NT2/D1 (cell line): Measurements from ENCODE around the gene MITF.

Experiments used
- DNase-seq: peaks from one replicate; pipeline ENCODE4 v3.0.0-alpha.2; 2011; ENCODE audit warnings: low read depth, low spot score
- H3K27me3 ChIP-seq: 2 replicates; pipeline ENCODE4 v1.6.0; 2011; ENCODE audit warnings: mild to moderate bottlenecking; ENCODE audit not compliant: insufficient read length, insufficient read depth
- H3K36me3 ChIP-seq: 2 replicates; pipeline ENCODE4 v1.6.1; 2011; ENCODE audit warnings: mild to moderate bottlenecking, low read length, mixed read lengths; ENCODE audit not compliant: insufficient read depth, insufficient read length
- H3K4me1 ChIP-seq: 2 replicates; pipeline ENCODE4 v1.5.1; 2011; ENCODE audit not compliant: insufficient read depth, insufficient read length
- H3K4me3 ChIP-seq: 2 replicates; pipeline ENCODE4 v1.5.1; 2011; ENCODE audit warnings: low read depth; ENCODE audit not compliant: insufficient read length
- H3K9ac ChIP-seq: 2 replicates; pipeline ENCODE4 v1.6.0; 2011; ENCODE audit warnings: low read depth; ENCODE audit not compliant: insufficient read length
- H3K9me3 ChIP-seq: 2 replicates; pipeline ENCODE4 v1.5.1; 2011; ENCODE audit warnings: mild to moderate bottlenecking, low read length; ENCODE audit not compliant: insufficient read depth
- SUZ12 ChIP-seq: IDR thresholded peaks from 2 replicates; pipeline ENCODE4 v1.6.1; 2011; ENCODE audit not compliant: insufficient read length, insufficient read depth; ENCODE audit errors: extremely low read depth
- YY1 ChIP-seq: IDR thresholded peaks from 2 replicates; pipeline ENCODE4 v1.6.1; 2011; ENCODE audit not compliant: insufficient read length, insufficient read depth
- ZNF274 ChIP-seq: IDR thresholded peaks from 2 replicates; pipeline ENCODE4 v1.6.1; 2011; ENCODE audit warnings: mild to moderate bottlenecking, low read depth, low read length

The MITF gene

DNA sequence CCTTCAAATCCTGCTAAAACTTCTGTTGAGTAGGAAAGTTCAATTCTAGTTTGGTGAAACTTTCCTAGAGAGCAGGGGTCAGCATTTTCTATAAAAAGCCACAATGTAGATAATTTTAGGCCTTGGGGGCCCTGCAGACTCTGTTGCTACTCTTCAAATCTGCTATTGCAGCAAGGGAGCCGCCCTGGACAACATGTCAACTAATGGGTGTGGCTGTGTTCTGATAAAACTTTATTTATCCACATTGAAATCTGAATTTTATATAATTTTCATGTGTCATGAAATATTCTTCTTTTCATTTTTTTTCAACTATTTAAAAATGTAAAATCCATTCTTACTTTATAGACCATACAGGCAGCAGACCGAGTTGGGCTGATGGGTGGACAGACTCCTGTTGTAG, 192.8 kb downstream of the MITF start:
- TF ChIP-seq YY1: no peak
- no peak for TF ChIP-seq ZNF274
- no peaks in the 10 kb centered on the region for H3K4me1 ChIP-seq
- no peaks in the 10 kb centered on the region for H3K36me3 ChIP-seq
- DNase-seq: no peak
- H3K9ac ChIP-seq: no peak overlapping the region
- H3K27me3 ChIP-seq: no peaks in the 10 kb centered on the region
- no peaks in the 10 kb centered on the region for H3K9me3 ChIP-seq
- no peak overlapping the region for H3K4me3 ChIP-seq

DNA sequence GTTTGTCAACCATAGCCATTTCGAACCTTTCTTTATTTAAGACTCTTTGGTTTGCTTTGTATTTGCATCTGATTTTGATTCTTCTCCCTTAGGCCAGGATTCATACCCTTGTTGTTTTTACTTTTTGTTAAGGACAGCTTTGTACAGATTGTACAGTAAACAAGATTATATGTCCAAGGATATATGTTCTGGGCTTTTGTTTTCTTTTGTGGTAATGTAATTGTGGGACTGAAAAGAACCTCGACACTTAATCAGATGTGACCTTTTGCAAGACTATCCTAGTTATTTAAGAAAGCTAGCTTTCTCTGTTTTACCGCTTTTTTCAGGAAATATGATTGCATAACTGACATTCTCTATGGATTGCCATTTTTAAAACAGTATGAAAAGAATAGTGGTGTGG, 193.2 kb downstream of the MITF start:
- H3K27me3 ChIP-seq: no peaks in the 10 kb centered on the region

DNA sequence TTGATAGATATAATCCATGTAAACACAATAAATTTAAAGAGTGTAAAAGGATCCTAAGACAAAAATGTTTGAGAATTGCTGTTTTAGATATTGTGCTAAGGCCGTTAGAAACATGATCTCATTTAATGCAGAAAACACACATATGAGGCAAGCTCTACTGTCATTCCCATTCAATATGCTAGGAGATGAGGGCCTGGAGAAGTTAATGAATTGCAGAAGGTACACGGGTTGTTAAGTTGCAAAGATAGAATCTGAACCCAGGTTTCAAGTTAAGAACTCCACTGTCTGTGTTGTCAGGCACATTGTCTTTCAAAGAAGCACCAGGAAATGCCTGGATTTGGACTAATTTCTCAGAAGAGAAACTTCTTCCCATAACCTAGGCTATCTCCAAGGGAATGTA, 195.1 kb downstream of the MITF start:
- no peak for TF ChIP-seq YY1
- TF ChIP-seq SUZ12: no peak
- TF ChIP-seq ZNF274: no peak
- DNase-seq: no peak

More for the DNA sequence above, 193.2 kb downstream of the MITF start:
- no peak overlapping the region for H3K9ac ChIP-seq
- no peak for DNase-seq
- H3K9me3 ChIP-seq: no peaks in the 10 kb centered on the region
- H3K36me3 ChIP-seq: no peaks in the 10 kb centered on the region
- no peaks in the 10 kb centered on the region for H3K4me1 ChIP-seq
- no peak overlapping the region for H3K4me3 ChIP-seq
- TF ChIP-seq SUZ12 (no peak), YY1 (no peak), ZNF274 (no peak)

DNA sequence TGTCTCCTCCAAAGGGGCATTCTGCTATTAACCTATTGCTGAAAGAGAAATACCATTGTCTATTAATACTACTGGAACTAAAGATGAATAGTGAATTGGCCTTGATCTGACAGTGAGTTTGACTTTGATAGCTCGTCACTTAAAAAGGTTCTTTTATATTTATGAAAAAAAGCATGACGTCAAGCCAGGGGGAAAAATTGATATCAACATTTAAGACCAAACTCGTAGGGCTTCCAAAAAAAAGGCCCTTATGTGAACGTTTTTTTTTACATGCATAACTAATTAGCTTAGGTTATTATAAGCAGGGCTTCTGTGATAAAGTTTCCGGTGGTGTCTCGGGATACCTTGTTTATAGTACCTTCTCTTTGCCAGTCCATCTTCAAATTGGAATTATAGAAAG, 197.0 kb downstream of the MITF start:
- no peak overlapping the region for H3K4me3 ChIP-seq

More for the DNA sequence above, 195.1 kb downstream of the MITF start:
- no peaks in the 10 kb centered on the region for H3K4me1 ChIP-seq
- no peaks in the 10 kb centered on the region for H3K36me3 ChIP-seq
- H3K9me3 ChIP-seq: no peaks in the 10 kb centered on the region
- H3K9ac ChIP-seq: no peak overlapping the region
- H3K27me3 ChIP-seq: no peaks in the 10 kb centered on the region
- H3K4me3 ChIP-seq: no peak overlapping the region

DNA sequence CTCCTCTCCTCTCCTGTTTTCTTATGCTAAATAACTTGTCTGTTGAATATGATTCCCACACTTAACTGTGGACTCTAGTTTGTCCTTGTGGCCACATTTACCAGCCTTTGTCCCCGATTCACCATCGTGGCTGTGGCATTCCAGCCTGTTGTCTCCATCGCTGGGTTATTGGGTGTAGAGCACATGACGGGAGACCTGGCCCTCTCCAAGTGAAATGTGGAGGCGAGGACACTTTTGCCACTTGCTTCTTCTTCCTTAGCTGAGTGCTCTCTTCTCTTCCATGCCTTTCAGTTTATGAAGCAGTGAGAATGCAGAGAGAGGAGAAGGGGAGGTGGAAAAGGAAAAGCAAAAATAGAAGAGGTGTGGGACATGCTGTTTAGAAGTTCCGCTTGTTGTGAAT, 198.8 kb downstream of the MITF start:
- H3K36me3 ChIP-seq: no peaks in the 10 kb centered on the region
- H3K4me3 ChIP-seq: no peak overlapping the region
- no peaks in the 10 kb centered on the region for H3K27me3 ChIP-seq
- H3K9me3 ChIP-seq: no peaks in the 10 kb centered on the region
- H3K4me1 ChIP-seq: no peaks in the 10 kb centered on the region
- DNase-seq: no peak
- no peak for TF ChIP-seq SUZ12
- TF ChIP-seq YY1: no peak
- TF ChIP-seq ZNF274: no peak
- no peak overlapping the region for H3K9ac ChIP-seq

More for the DNA sequence above, 197.0 kb downstream of the MITF start:
- H3K4me1 ChIP-seq: no peaks in the 10 kb centered on the region
- no peaks in the 10 kb centered on the region for H3K27me3 ChIP-seq
- no peak for DNase-seq
- H3K9me3 ChIP-seq: no peaks in the 10 kb centered on the region
- TF ChIP-seq ZNF274: no peak
- no peak for TF ChIP-seq SUZ12
- TF ChIP-seq YY1: no peak
- H3K9ac ChIP-seq: no peak overlapping the region
- no peaks in the 10 kb centered on the region for H3K36me3 ChIP-seq

DNA sequence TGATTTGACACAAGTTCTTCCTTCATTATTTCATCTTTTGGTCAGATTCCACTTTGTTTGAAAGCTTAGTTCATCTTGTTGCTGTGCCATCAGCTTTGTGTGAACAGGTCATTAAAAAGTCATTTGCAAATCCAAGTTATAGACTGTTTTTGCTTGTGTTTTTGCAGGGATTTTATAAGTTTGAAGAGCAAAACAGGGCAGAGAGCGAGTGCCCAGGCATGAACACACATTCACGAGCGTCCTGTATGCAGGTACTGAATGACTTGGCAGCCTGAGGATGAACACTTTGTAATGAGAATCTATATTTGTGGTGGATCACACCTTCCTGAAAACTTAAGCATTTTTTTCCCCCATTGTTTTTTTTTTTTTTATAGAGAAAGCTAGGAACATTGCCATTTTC, 199.7 kb downstream of the MITF start:
- H3K4me3 ChIP-seq: no peak overlapping the region
- TF ChIP-seq YY1 (no peak), SUZ12 (no peak), ZNF274 (no peak)
- H3K9ac ChIP-seq: no peak overlapping the region
- no peaks in the 10 kb centered on the region for H3K4me1 ChIP-seq
- no peaks in the 10 kb centered on the region for H3K27me3 ChIP-seq
- no peaks in the 10 kb centered on the region for H3K36me3 ChIP-seq
- DNase-seq: no peak
- no peaks in the 10 kb centered on the region for H3K9me3 ChIP-seq

DNA sequence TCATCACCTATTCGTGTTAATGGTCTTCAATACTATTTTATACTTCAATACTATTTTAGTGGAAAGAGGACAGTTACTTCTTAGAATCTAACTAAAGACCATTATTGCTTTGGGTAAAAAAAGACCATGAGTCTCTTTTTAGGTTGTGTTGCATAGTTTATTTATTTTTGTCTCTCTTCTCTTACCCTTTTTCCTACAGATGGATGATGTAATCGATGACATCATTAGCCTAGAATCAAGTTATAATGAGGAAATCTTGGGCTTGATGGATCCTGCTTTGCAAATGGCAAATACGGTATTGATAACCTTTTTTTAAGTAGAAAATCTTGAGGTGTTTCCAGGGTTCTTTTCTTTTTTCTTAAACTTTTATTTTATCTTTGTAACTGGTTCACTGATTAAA, 201.8 kb downstream of the MITF start:
- TF ChIP-seq SUZ12: no peak
- TF ChIP-seq ZNF274: no peak
- no peak overlapping the region for H3K4me3 ChIP-seq
- no peak for DNase-seq
- H3K9me3 ChIP-seq: no peaks in the 10 kb centered on the region
- H3K27me3 ChIP-seq: no peaks in the 10 kb centered on the region
- H3K36me3 ChIP-seq: no peaks in the 10 kb centered on the region
- no peaks in the 10 kb centered on the region for H3K4me1 ChIP-seq
- no peak overlapping the region for H3K9ac ChIP-seq

DNA sequence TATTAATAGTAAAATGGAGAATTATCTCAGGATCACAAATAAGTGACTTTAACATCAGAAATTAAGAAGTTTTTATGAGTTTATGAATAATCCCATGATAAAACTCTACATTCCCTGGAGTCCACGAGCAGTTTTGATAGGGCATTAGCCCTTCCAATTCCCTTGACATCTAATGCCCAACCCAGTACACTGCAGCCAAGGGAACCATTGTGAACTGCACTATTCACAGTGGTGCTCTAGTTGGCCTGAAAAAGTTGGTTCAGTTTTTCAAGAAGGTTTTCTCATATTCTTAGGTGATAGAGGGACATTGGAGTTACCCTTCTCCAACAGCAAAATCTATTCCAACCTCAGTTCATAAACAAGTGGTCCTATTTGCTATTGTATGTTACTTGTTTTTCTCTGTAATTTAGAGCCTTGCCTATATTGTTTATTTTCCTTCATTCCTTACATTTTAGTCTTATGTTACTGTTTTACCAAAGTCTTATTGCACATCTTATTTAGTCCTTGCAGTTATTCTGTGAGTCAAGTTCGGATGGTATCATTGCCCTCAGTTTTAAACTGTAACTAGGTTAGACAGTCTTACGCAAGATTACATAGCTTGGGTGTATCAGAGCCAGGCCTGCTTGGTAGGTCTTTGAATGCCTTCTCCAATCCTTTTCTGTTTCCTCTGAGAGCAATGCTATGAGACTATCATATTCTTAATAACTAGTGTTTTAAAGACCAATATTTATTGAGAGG, 202.3 kb downstream of the MITF start:
- no peak for DNase-seq
- H3K36me3 ChIP-seq: no peaks in the 10 kb centered on the region

More for the DNA sequence above, 202.3 kb downstream of the MITF start:
- no peak overlapping the region for H3K9ac ChIP-seq
- no peak overlapping the region for H3K4me3 ChIP-seq
- H3K9me3 ChIP-seq: no peaks in the 10 kb centered on the region
- H3K4me1 ChIP-seq: no peaks in the 10 kb centered on the region
- no peak for TF ChIP-seq ZNF274
- TF ChIP-seq YY1: no peak
- no peaks in the 10 kb centered on the region for H3K27me3 ChIP-seq
